HCT116 (cell line): ENCODE measurements around the gene DLG4. TPM values are rescaled to one million over a fixed set of nuclear protein-coding genes. Genes with fewer than 3 reads are reported as not detected.

ENCODE experiments used
- ATAC-seq: fragments of 200-7000 bp; cut with Tn5 transposase; 2 replicates; pipeline ENCODE4 v1.9.1; 2020; ENCODE audit warnings: mild to moderate bottlenecking, moderate library complexity
- BruUV-seq: library from RNA; stranded (reverse); fragments of 400-500 nt; replicated peaks from 2 replicates; lab custom pipeline; 2021; lab: Mats Ljungman, UMichigan
- CTCF ChIA-PET: fragments of 300-600 bp; sonication (Branson Sonifier 250); formaldehyde crosslinking; loops from one replicate; lab custom pipeline; 2021; ENCODE audit warnings: antibody characterized with exemption; lab: Charles Lee
- POLR2A ChIA-PET: fragments of 300-600, 350-600 bp; sonication (Branson Sonifier 250); formaldehyde crosslinking; loops from one replicate; lab custom pipeline; 2021; ENCODE audit warnings: antibody characterized with exemption; lab: Charles Lee
- RAD21 ChIA-PET, 2 experiments: fragments of 300-600 bp; sonication (Branson Sonifier 250); formaldehyde crosslinking; loops; one replicate each; lab custom pipeline; 2023; ENCODE audit warnings: low total read pairs in 2 of 2; ENCODE audit not compliant: uncharacterized antibody in 2 of 2, unreplicated experiment in 2 of 2, low non-redundant PET in 1 of 2; lab: Charles Lee
- DNase-seq: peaks from one replicate; pipeline ENCODE4 v3.0.0-alpha.2; 2010; ENCODE audit warnings: low read depth, low spot score
- H2AFZ ChIP-seq: fragments of 200-600 bp; shearing (Covaris generic), sonication (generic); 2 replicates; pipeline ENCODE4 v1.6.1; 2017; ENCODE audit warnings: low read depth, mixed run types, mixed read lengths, antibody characterized with exemption, low read length; ENCODE audit not compliant: poor library complexity, severe bottlenecking
- H3K27ac ChIP-seq: 2 replicates; pipeline ENCODE4 v1.5.1; 2012; ENCODE audit warnings: low read depth, low read length
- H3K27me3 ChIP-seq: fragments of 200-600 bp; sonication (generic); 2 replicates; pipeline ENCODE4 v1.6.1; 2016; ENCODE audit warnings: mixed run types, low read length, mixed read lengths; ENCODE audit not compliant: insufficient read depth
- H3K36me3 ChIP-seq, 2 experiments: fragments of 200-500 bp in 1 of 2; fragments of 200-600 bp in 1 of 2; sonication (Bioruptor generic) in 1 of 2; sonication (generic) in 1 of 2; 2 replicates each; pipeline versions ENCODE4 v1.5.1 to v1.6.1; 2014 to 2016; ENCODE audit warnings: low read length in 2 of 2, inconsistent platforms in 1 of 2, mixed read lengths in 1 of 2, mixed run types in 1 of 2; ENCODE audit not compliant: insufficient read depth in 2 of 2, control insufficient read depth in 1 of 2
- H3K4me1 ChIP-seq, 2 experiments: fragments of 200-600 bp in 1 of 2; sonication (generic) in 1 of 2; 2 replicates each; pipeline versions ENCODE4 v1.5.1 to v1.6.1; 2012 to 2017; ENCODE audit warnings: low read length in 2 of 2, inconsistent platforms in 1 of 2, mild to moderate bottlenecking in 1 of 2, mixed read lengths in 1 of 2, mixed run types in 1 of 2, moderate library complexity in 1 of 2; ENCODE audit not compliant: insufficient read depth in 2 of 2, control insufficient read depth in 1 of 2
- H3K4me2 ChIP-seq: fragments of 200-600 bp; sonication (generic); 2 replicates; pipeline ENCODE4 v1.6.1; 2017; ENCODE audit warnings: mixed run types, low read length, mixed read lengths
- H3K4me3 ChIP-seq, 2 experiments: fragments of 200-600 bp in 1 of 2; sonication (generic) in 1 of 2; replicated peaks in 1 of 2; 2 replicates each; pipeline ENCODE4 v1.5.1; 2011 to 2016; ENCODE audit warnings: low read length in 2 of 2, control low read depth in 1 of 2, low read depth in 1 of 2, mild to moderate bottlenecking in 1 of 2, mixed read lengths in 1 of 2, mixed run types in 1 of 2
- H3K79me2 ChIP-seq: fragments of 200-600 bp; sonication (generic); 2 replicates; pipeline ENCODE4 v1.6.1; 2017; ENCODE audit warnings: mild to moderate bottlenecking, mixed run types, low read length, moderate library complexity, mixed read lengths; ENCODE audit not compliant: insufficient read depth
- H3K9ac ChIP-seq: fragments of 200-600 bp; sonication (generic); 2 replicates; pipeline ENCODE4 v1.6.1; 2016; ENCODE audit warnings: low read length, mixed read lengths
- H3K9me2 ChIP-seq: fragments of 200-600 bp; sonication (generic), shearing (Covaris generic); 2 replicates; pipeline ENCODE4 v1.6.1; 2017; ENCODE audit warnings: mixed run types, mild to moderate bottlenecking, moderate library complexity; ENCODE audit not compliant: insufficient read depth
- H3K9me3 ChIP-seq, 2 experiments: fragments of 200-500 bp in 1 of 2; fragments of 200-600 bp in 1 of 2; sonication (Bioruptor generic) in 1 of 2; sonication (generic) in 1 of 2; 2 replicates each; pipeline ENCODE4 v1.6.1; 2014 to 2017; ENCODE audit warnings: low read length in 2 of 2, mixed read lengths in 2 of 2, inconsistent platforms in 1 of 2, low read depth in 1 of 2, mild to moderate bottlenecking in 1 of 2, mixed run types in 1 of 2, moderate library complexity in 1 of 2; ENCODE audit not compliant: control insufficient read depth in 1 of 2, insufficient read depth in 1 of 2
- H4K20me1 ChIP-seq: fragments of 200-600 bp; sonication (generic), shearing (Covaris generic); 2 replicates; pipeline ENCODE4 v1.6.1; 2017; ENCODE audit warnings: mixed run types, mild to moderate bottlenecking, moderate library complexity; ENCODE audit not compliant: insufficient read depth
- CBX3 ChIP-seq: IDR thresholded peaks from 2 replicates; pipeline ENCODE4 v1.6.1; 2012; ENCODE audit warnings: low read depth
- CEBPB ChIP-seq: IDR thresholded peaks from 2 replicates; pipeline ENCODE4 v1.6.1; 2012; ENCODE audit warnings: low read depth
- EGR1 ChIP-seq: IDR thresholded peaks from 2 replicates; pipeline ENCODE4 v1.6.1; 2012; ENCODE audit warnings: low read depth
- EZH2phosphoT487 ChIP-seq: fragments of 200-600 bp; IDR thresholded peaks from 2 replicates; pipeline ENCODE4 v1.6.1; 2018; ENCODE audit warnings: antibody characterized with exemption, borderline replicate concordance
- JUND ChIP-seq: IDR thresholded peaks from 2 replicates; pipeline ENCODE4 v1.6.1; 2012
- POLR2AphosphoS5 ChIP-seq: IDR thresholded peaks from 2 replicates; pipeline ENCODE4 v1.6.1; 2011; ENCODE audit warnings: mild to moderate bottlenecking, low read depth, low read length, moderate library complexity
- SIN3A ChIP-seq: IDR thresholded peaks from 2 replicates; pipeline ENCODE4 v1.6.1; 2012; ENCODE audit warnings: low read depth
- SP1 ChIP-seq: IDR thresholded peaks from 2 replicates; pipeline ENCODE4 v1.6.1; 2012; ENCODE audit warnings: low read depth
- SRF ChIP-seq: IDR thresholded peaks from 2 replicates; pipeline ENCODE4 v1.6.1; 2012; ENCODE audit warnings: low read depth
- TCF7L2 ChIP-seq: IDR thresholded peaks from 2 replicates; pipeline ENCODE4 v1.7.0; 2011; ENCODE audit warnings: borderline replicate concordance, inconsistent platforms; ENCODE audit not compliant: insufficient read depth, insufficient read length; ENCODE audit errors: extremely low read depth
- ZNF274 ChIP-seq: fragments of 200-500 bp; sonication (Bioruptor generic); IDR thresholded peaks from 2 replicates; pipeline ENCODE4 v1.6.1; 2014; ENCODE audit warnings: mild to moderate bottlenecking, low read depth, low read length, inconsistent platforms
- intact Hi-C: fragments of 100-400 bp; cut with micrococcal nuclease; formaldehyde crosslinking; loops from 2 replicates; pipeline ENCODE4 v1.10.0; 2022
- total RNA-seq: library from RNA; stranded (reverse); gene quantifications from one replicate; pipeline ENCODE4 v1.2.1, GENCODE V29; 2021; ENCODE audit not compliant: unreplicated experiment
- TF ChIP-seq, protein P1 (sequence below): IDR thresholded peaks from 2 replicates; pipeline ENCODE4 v1.6.1; 2012
- TF ChIP-seq, protein P2 (sequence below): IDR thresholded peaks from 2 replicates; pipeline ENCODE4 v1.6.1; 2012; ENCODE audit warnings: low read depth
- TF ChIP-seq, protein P3 (sequence below): IDR thresholded peaks from 2 replicates; pipeline ENCODE4 v1.6.1; 2012

The DLG4 gene
- total RNA-seq, 1 experiment from 2014 or later: 15.0 TPM

DNA sequence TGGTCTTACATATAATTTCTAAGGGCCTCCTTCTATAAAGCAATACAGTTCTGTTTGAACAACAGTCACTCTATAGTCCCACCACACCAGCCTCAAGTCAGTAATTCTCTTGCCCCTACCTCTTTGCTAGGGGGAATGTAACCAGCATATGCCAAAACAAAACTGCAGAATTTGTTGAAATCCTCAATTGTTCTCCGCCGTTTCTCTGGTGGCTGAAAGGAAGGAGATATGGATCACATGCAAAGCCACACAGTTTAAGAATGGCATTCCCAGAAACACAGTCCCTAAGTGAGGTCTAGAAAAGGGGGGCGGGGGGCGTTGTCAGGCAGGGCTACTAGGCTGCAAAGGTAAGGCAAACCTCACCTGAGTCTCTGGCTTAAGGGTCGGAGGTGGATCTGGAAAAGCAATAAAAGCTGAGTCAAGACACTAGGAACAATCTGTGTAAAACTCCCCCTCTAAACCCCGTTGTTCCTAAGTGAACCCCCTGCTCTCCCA, 17.7 kb upstream of the DLG4 start:
- BruUV-seq: no TSS peak
- POLR2A ChIA-PET: interaction anchor here (1.2 to 2.6 kb wide), 5 partner anchors 14 to 44 kb away, joined by 3 to 19 read pairs (median 5); partner anchors contain the start of genes ACADVL, CTDNEP1, DLG4 and SLC2A4
- Histone ChIP-seq H3K9ac (peak overlapping the region; percentile 100), H3K9me3 (no peaks in the 10 kb centered on the region), H3K27me3 (no peaks in the 10 kb centered on the region), H3K36me3 (peaks cover 24 to 32% of the 10 kb centered on the region in 2 experiments), H3K9me2 (no peaks in the 10 kb centered on the region), H3K79me2 (peaks cover 77% of the 10 kb centered on the region), H2AFZ (no peak overlapping the region), H4K20me1 (no peaks in the 10 kb centered on the region; the same call in 1 of the 2 replicates), H3K4me3 (peak overlapping the region; percentile 97 to 99), H3K27ac (peak overlapping the region; percentile 92), H3K4me1 (peaks cover 44 to 62% of the 10 kb centered on the region in 2 experiments), H3K4me2 (peak overlapping the region; percentile 82)
- intact Hi-C loops: no loop called here
- TF ChIP-seq CEBPB (no peak), TCF7L2 (no peak), POLR2AphosphoS5 (no peak)
- CTCF ChIA-PET: interaction anchor here (2.3 to 3.0 kb wide), 2 partner anchors 17 to 59 kb away, joined by 5 to 16 read pairs; partner anchors contain the start of genes ACADVL and DLG4
- ATAC-seq: no peak
- RAD21 ChIA-PET: interaction anchor here in 1 of 2 experiments (0.5 to 1.0 kb wide), 2 partner anchors 13 to 17 kb away, joined by 4 to 7 read pairs; no protein-coding TSS in a partner anchor
- no peak for DNase-seq

DNA sequence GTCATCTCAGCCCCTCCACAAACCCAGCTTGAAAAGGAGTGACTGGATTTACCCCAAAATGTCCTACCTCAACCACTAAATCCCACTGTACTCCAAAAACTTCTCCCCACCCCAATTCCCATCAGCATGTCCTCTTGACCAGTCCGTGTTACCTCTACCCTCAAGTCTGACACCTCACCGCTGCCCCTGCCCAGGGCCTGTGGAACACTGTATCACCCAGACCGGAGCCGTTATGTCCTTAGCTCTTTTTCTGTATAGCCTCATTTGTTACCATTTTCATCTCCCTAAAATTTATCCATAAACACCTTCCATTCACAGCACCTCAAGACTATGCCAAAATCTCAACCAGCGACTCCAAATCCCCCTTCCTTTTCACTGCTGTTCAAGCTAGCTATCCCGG, 17.2 kb upstream of the DLG4 start:
- H3K79me2 ChIP-seq: peaks cover 80% of the 10 kb centered on the region
- peak overlapping the region; percentile 82 for H3K4me2 ChIP-seq
- peak overlapping the region; percentile 92 for H3K27ac ChIP-seq
- no peak for DNase-seq
- no TSS peak for BruUV-seq
- peak overlapping the region; percentile 100 for H3K9ac ChIP-seq
- no peak for ATAC-seq
- CTCF ChIA-PET: interaction anchor here (1.8 kb wide), 1 partner anchor 16 kb away, joined by 5 read pairs; no protein-coding TSS in a partner anchor
- POLR2A ChIA-PET: interaction anchor here (0.7 to 2.6 kb wide), 3 partner anchors 17 to 72 kb away, joined by 3 to 19 read pairs (median 7); partner anchors contain the start of genes ACADVL and DLG4
- intact Hi-C loops: no loop called here
- no peaks in the 10 kb centered on the region for H3K9me2 ChIP-seq
- H4K20me1 ChIP-seq: peaks cover 4% of the 10 kb centered on the region; the same call in 1 of the 2 replicates
- H2AFZ ChIP-seq: no peak overlapping the region
- no peaks in the 10 kb centered on the region for H3K9me3 ChIP-seq
- RAD21 ChIA-PET: interaction anchor here in 1 of 2 experiments (1.1 kb wide), 1 partner anchor 16 kb away, joined by 3 read pairs; no protein-coding TSS in a partner anchor
- H3K36me3 ChIP-seq: peaks cover 24 to 32% of the 10 kb centered on the region in 2 experiments
- H3K4me3 ChIP-seq: 0 out of 4 replicates have a peak overlapping the region, but pooled peaks of 1 of the 2 experiments have one; percentile 97
- H3K4me1 ChIP-seq: peaks cover 44 to 67% of the 10 kb centered on the region in 2 experiments
- no peaks in the 10 kb centered on the region for H3K27me3 ChIP-seq
- TF ChIP-seq SP1 (no peak), SIN3A (no peak), ZNF274 (no peak), EGR1 (no peak), CBX3 (no peak), POLR2AphosphoS5 (no peak), JUND (no peak), SRF (no peak), EZH2phosphoT487 (no peak), CEBPB (no peak)
- TF ChIP-seq, protein P1, sequence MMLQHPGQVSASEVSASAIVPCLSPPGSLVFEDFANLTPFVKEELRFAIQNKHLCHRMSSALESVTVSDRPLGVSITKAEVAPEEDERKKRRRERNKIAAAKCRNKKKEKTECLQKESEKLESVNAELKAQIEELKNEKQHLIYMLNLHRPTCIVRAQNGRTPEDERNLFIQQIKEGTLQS: no peak
- TF ChIP-seq, protein P2, sequence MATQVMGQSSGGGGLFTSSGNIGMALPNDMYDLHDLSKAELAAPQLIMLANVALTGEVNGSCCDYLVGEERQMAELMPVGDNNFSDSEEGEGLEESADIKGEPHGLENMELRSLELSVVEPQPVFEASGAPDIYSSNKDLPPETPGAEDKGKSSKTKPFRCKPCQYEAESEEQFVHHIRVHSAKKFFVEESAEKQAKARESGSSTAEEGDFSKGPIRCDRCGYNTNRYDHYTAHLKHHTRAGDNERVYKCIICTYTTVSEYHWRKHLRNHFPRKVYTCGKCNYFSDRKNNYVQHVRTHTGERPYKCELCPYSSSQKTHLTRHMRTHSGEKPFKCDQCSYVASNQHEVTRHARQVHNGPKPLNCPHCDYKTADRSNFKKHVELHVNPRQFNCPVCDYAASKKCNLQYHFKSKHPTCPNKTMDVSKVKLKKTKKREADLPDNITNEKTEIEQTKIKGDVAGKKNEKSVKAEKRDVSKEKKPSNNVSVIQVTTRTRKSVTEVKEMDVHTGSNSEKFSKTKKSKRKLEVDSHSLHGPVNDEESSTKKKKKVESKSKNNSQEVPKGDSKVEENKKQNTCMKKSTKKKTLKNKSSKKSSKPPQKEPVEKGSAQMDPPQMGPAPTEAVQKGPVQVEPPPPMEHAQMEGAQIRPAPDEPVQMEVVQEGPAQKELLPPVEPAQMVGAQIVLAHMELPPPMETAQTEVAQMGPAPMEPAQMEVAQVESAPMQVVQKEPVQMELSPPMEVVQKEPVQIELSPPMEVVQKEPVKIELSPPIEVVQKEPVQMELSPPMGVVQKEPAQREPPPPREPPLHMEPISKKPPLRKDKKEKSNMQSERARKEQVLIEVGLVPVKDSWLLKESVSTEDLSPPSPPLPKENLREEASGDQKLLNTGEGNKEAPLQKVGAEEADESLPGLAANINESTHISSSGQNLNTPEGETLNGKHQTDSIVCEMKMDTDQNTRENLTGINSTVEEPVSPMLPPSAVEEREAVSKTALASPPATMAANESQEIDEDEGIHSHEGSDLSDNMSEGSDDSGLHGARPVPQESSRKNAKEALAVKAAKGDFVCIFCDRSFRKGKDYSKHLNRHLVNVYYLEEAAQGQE: no peak
- TF ChIP-seq, protein P3, sequence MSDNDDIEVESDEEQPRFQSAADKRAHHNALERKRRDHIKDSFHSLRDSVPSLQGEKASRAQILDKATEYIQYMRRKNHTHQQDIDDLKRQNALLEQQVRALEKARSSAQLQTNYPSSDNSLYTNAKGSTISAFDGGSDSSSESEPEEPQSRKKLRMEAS: no peak
